Measurements from ENCODE around the gene PJA1.

PJA1 gene

GRCh38 chrX:69170319-69170718 is 5.1 kb upstream of the PJA1 start:
- DNase-seq: no peak

DNA sequence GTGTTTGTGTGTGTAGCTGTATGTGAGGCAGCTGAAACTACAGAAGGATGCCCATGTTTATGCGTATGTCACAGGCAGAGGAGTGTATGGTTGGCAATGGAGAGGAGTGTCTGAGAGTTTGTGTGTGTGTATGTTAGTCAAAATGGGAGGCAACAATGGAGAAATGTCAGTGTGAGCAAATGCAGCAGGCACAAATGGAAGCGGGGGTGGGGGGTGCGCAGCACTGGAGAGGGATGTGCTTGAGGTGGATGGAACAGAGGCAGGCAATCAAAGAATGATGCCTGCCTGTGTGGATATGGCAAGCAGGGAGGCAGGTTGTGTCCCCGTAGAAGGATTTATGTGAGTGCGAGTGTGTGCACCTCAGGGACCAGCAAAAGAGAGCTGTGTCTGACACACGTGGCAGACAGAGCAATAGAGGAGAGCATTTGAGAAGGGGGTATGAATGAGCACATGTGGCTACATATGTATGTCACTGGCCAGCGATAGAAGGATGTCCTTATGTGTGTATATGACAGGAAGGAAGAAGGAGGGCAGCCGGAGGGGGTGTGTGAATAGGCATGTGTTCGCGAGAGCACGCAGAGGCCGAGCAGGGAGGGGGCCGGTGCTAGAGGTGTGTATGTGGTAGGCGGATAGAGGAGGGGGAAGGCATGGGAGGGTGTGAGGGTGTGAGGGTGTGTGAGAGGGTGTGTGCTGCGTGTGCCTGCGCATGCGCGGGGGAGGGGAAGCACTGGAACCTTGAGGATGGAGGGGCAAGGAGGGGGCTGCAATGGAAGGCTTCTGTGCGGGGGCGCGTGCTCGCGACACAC is 1.1 kb downstream of the PJA1 start:
- DNase-seq: no peak

GRCh38 chrX:69162361-69162865 is 2.8 kb downstream of the PJA1 start:
- no peak for DNase-seq

GRCh38 chrX:69161786-69162349 is 3.4 kb downstream of the PJA1 start:
- DNase-seq: no peak

GRCh38 chrX:69161371-69161770 is 3.9 kb downstream of the PJA1 start:
- DNase-seq: no peak

GRCh38 chrX:69158166-69158980 is 6.9 kb downstream of the PJA1 start:
- DNase-seq: peak; percentile 26

- no peak for DNase-seq
Observed at GRCh38 chrX:69156638-69157037, 8.6 kb downstream of the PJA1 start.

DNA sequence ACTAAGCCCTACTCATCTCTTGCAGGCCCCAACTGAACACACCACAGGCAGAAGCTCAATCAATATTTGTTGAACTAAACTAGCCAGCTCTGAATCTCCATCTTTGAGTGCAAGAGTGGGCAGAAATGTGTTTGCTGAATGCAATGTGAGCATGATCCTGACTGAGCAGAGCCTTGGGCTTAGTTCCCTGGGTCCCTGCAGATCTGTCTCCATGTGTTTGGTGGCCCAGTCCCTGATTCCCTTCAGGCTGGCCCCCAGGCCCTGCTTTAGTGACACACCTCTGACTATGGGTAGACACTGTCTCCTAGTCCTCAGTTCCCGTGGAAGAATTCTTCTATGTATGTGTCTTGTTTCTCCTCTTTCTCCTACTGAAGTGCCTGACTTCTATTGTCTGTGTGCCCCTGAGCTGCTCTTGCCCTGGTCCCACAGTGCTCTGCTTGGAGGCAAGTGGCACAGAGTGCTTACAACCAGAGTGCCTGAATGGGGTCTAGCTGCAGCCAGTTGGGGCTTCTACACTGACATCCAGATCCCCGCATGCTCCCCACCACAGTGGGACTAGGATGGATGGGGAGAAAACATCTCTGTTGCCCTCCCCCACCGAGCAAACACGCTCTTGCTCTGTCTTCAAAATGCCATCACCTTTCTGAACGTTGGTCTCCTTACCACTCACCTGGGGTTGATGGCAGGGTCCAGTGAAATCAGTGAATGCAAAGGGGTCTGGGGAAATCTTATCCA is 9.3 kb downstream of the PJA1 start:
- no peak for DNase-seq

GRCh38 chrX:69154051-69154450 is 11.2 kb downstream of the PJA1 start:
- no peak for DNase-seq

- DNase-seq: no peak
Observed at GRCh38 chrX:69153060-69153730, 12.1 kb downstream of the PJA1 start.

- DNase-seq: peak; percentile 47
Observed at GRCh38 chrX:69152417-69152841, 12.8 kb downstream of the PJA1 start.

DNA sequence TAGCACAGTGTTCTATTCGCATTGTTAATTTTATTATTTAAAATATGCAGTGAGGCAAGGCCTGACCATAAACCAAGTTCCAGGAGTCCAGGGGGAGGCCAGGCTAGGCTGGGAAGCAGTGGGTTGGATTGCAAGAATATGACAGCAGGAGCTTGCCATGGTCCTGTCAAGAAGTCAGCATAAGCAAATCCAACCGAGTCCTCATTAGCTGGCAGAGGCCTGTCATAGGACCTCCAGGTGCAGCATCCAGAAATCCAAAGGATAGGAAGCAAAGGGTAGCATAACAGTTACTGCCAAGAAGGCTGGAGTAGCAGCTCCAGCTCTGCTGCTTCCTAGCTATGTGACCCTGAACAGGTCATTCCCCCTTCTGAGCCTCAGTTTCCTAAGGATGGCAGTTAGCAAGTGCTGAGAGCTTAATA is 13.4 kb downstream of the PJA1 start:
- no peak for DNase-seq

DNA sequence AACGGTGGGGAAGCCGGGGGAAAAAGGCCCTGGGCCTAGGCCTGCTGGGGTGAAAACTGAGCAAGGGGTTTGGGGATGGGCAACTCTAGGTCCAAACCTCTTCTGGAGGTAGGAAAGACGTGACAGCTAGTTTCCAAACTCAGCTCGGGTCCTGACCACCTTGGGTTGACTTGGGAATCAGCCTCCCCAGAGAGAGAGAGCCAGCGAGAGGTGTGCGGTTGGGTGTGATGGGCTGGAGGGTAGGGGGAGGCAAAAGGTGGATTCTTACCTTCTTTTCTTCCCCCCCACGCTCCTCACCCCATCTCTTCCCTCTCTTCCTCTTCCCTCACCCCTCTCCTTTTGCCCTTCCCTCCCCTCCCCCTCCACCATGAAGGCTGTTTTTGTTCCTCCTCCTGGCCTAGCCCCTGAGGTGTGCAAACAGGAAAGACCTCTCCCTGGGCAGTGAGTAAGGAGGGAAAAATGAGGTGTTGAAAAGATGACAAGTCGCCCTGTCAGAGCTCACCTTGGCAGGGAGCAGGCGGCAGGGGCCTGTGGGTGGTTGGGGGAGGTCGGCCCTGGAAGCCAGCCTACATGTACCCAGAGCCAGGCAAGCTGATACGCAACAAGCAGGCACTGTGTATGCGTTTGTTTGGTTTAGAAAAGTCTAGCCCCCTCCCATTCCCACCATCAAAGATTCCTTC is 14.8 kb downstream of the PJA1 start:
- no peak for DNase-seq

- DNase-seq: no peak
Observed at GRCh38 chrX:69149466-69150280, 15.6 kb downstream of the PJA1 start.

DNA sequence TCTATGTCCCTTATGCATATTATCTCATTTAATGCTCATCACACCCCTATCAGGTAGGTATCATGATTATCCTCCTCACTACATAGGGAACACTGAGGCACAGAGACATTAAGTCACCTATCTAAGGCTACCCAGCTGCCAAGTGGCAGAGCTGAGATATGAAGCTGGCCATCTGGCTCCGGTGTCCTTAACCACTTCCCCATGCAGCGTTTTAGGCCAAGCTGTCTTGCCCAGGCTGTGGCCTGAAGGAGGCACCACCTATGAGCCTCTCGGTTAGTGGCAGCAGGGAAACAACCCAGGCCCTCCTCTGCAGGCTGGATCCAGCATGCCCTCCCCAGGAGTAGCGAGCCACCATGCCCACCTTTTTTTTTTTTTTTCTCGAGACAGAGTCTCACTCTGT is 16.3 kb downstream of the PJA1 start:
- no peak for DNase-seq

- no peak for DNase-seq
Observed at GRCh38 chrX:69146739-69147138, 18.5 kb downstream of the PJA1 start.

DNA sequence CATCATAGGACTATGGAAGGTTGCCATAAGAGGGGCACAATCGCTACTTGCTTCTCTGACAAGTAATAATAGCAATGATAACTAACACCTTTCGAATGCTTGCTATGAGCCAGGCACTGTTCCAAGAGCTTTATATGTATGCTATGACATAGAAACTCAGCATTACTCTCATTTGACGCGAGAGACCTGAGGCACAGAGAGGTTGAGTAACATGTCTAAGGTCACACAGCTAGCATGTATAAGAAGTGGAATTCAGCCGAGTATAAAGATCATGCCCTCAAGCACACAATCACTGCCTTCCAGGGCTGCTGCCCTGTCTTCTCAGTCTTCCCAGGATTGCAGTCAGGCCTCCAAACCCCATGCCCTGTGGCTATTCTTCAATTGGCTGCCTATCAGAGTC is 19.5 kb downstream of the PJA1 start:
- no peak for DNase-seq

- no peak for DNase-seq
Observed at GRCh38 chrX:69144838-69145680, 20.2 kb downstream of the PJA1 start.

DNA sequence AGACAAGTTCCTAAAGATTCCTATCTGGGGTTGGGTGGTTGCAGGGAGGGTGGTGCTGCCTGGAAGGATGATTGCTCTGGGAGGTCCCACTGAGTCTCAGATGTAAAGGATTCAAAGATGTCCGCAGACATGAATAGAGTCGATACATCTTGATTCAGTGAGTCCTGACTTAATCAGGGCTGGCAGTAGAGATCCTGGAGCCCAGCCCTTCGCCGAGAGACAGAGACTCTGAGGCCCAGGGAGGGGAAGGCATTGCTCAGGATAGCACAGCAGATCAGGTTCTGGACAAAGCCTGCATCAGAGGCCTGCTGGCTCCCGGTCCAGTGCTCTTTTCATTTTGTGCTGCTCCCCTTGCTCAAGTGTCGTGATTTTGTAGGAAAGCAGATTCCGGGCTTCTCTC is 21.7 kb downstream of the PJA1 start:
- DNase-seq: no peak
